PC-9 (cell line): Measurements from ENCODE around the gene ANGPTL1.

Source experiments
- CTCF ChIP-seq: fragments of 200-600 bp; sonication (generic); conservative IDR thresholded peaks from 2 replicates; pipeline ENCODE4 v1.6.1; 2017; ENCODE audit warnings: mixed run types, antibody characterized with exemption, mild to moderate bottlenecking, moderate library complexity
- EZH2 ChIP-seq: fragments of 200-600 bp; sonication (generic); IDR thresholded peaks from 2 replicates; pipeline ENCODE4 v1.8.0; 2017; ENCODE audit warnings: antibody characterized with exemption, low read depth

GRCh38 chr1:178810585-178810984 is 60.3 kb downstream of the ANGPTL1 start:
- TF ChIP-seq CTCF (no peak), EZH2 (no peak)
